Sigmoid colon (tissue), 7 donors: ENCODE measurements around the gene NOL3. TPM values are rescaled to one million over a fixed set of nuclear protein-coding genes. Genes with fewer than 3 reads are reported as not detected.

ENCODE experiments used
- DNase-seq: peaks from one replicate; pipeline ENCODE4 v3.0.0-alpha.2; 2019
- H3K27ac ChIP-seq, 4 donors: fragments of 200-600 bp; sonication (generic); one replicate each; pipeline ENCODE4 v1.5.1; 2016 to 2019; ENCODE audit warnings: mild to moderate bottlenecking in 1 of 4
- H3K27me3 ChIP-seq, 3 donors: fragments of 200-600 bp; sonication (generic); one replicate each; pipeline ENCODE4 v1.5.1; 2019; ENCODE audit warnings: mild to moderate bottlenecking in 1 of 3
- H3K36me3 ChIP-seq, 4 donors: fragments of 200-600 bp; sonication (generic); one replicate each; pipeline ENCODE4 v1.5.1; 2016 to 2019
- H3K4me1 ChIP-seq, 4 donors: fragments of 200-600 bp; sonication (generic); one replicate each; pipeline ENCODE4 v1.5.1; 2017 to 2019
- H3K4me3 ChIP-seq, 4 donors: fragments of 200-600 bp; sonication (generic); one replicate each; pipeline ENCODE4 v1.5.1; 2017 to 2019; ENCODE audit warnings: mild to moderate bottlenecking in 2 of 4, moderate library complexity in 1 of 4
- H3K9me3 ChIP-seq, 4 donors: fragments of 200-600 bp in 3 of 4; sonication (generic) in 3 of 4; one replicate each; pipeline versions ENCODE4 v1.5.1 to v1.6.1; 2013 to 2019
- EP300 ChIP-seq, 4 donors: sonication (generic); formaldehyde crosslinking; IDR thresholded peaks; one replicate each; pipeline ENCODE4 v1.6.1; 2017; ENCODE audit warnings: antibody characterized with exemption in 4 of 4
- POLR2A ChIP-seq, 2 donors: fragments of 450-650 bp; IDR thresholded peaks; one replicate each; pipeline ENCODE4 v1.6.1; 2016; ENCODE audit warnings: antibody characterized with exemption in 2 of 2, mild to moderate bottlenecking in 2 of 2, moderate library complexity in 2 of 2
- POLR2AphosphoS5 ChIP-seq, 4 donors: sonication (generic); formaldehyde crosslinking; IDR thresholded peaks; one replicate each; pipeline ENCODE4 v1.6.1; 2017; ENCODE audit warnings: antibody characterized with exemption in 4 of 4
- WGBS, 2 donors: extraction: QIAGEN DNeasy Blood & Tissue Kit; methylation state at CpG; one replicate each; pipeline ENCODE4 v1.1.7; 2013; 5-methylcytosine and 5-hydroxymethylcytosine counted together
- intact Hi-C: fragments of 100-400 bp; cut with DNase I; formaldehyde crosslinking; loops from one replicate; pipeline ENCODE4 v1.15.1; 2023
- polyA plus RNA-seq, 3 donors: library from polyadenylated mRNA; stranded (reverse); fragments of 200-250 nt; gene quantifications; one replicate each; pipeline ENCODE4 v1.2.3, GENCODE V29; 2013
- total RNA-seq, 4 donors: library from RNA; depleted of rRNA; stranded (reverse); fragments of >200 nt; gene quantifications; one replicate each; pipeline ENCODE4 v1.1.0, GENCODE V29; 2016
- TF ChIP-seq, protein P1 (sequence below), 4 experiments: fragments of 450-650 bp in 3 of 4; fragments of 200-600 bp in 1 of 4; IDR thresholded peaks; one replicate each; pipeline ENCODE4 v1.5.1; 2016 to 2019; ENCODE audit warnings: antibody characterized with exemption in 4 of 4, mild to moderate bottlenecking in 3 of 4, moderate library complexity in 2 of 4
- donor health status: healthy with polysubstance abuse.
- donor health status: Bipolar disorder and iron deficiency.
- donor health status: healthy.

The NOL3 gene
- total and polyA plus RNA-seq, 7 donors, result 12.7 to 36.7 (median 23.9) TPM

DNA sequence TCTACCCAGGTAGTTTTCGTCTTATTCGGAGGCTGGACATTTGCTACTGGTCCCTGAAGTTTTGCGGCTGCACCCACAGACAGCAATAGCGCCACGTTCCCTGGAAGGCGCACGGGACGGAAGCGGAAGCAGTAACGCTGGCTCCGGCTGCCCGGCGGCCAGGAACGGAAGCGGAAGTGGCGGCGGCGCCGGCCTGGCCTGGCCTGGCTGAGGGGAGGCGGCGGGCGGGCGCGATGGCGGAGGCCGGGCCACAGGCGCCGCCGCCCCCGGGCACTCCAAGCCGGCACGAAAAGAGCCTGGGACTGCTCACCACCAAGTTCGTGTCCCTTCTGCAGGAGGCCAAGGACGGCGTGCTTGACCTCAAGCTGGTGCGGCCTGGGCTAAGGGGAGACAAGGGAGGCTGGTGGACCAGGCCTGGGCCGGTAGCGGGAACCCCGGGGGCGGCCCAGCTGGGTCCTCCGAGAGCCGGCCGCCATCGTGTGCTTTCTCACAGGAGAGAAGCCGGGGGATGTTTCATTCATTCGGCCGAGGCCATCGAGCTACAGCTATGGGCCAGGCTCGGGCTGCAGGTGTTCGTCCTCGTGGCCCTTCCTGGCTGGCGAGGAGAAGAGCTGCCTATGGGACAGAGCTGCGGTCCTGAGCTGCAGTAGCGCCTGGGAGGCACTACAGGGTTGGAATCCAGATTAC lies 21.8 kb downstream of the NOL3 start, which contains the start of gene E2F4:
Gene E2F4 (plus strand): TSS at position 161 of the 687 bp plus-strand sequence. CDS start 73 bp downstream, at position 234.
- TF ChIP-seq POLR2A (IDR thresholded peaks at IDR 0.05) (no peak), POLR2AphosphoS5 (IDR thresholded peaks at IDR 0.05) (peak; percentile 42 to 85 (median 81)), EP300 (IDR thresholded peaks at IDR 0.05) (peak in 1 of 4 donors; percentile 33)
- TF ChIP-seq, protein P1, sequence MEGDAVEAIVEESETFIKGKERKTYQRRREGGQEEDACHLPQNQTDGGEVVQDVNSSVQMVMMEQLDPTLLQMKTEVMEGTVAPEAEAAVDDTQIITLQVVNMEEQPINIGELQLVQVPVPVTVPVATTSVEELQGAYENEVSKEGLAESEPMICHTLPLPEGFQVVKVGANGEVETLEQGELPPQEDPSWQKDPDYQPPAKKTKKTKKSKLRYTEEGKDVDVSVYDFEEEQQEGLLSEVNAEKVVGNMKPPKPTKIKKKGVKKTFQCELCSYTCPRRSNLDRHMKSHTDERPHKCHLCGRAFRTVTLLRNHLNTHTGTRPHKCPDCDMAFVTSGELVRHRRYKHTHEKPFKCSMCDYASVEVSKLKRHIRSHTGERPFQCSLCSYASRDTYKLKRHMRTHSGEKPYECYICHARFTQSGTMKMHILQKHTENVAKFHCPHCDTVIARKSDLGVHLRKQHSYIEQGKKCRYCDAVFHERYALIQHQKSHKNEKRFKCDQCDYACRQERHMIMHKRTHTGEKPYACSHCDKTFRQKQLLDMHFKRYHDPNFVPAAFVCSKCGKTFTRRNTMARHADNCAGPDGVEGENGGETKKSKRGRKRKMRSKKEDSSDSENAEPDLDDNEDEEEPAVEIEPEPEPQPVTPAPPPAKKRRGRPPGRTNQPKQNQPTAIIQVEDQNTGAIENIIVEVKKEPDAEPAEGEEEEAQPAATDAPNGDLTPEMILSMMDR (IDR thresholded peaks at IDR 0.05), result no peak
- peak within 1 kb of the TSS; percentile 72 to 79 (median 78) for H3K27ac ChIP-seq
- H3K27me3 ChIP-seq, result no peaks in the 10 kb centered on the region
- no peaks in the 10 kb centered on the region for H3K9me3 ChIP-seq
- peaks cover 1 to 27% (median 25%) of the 10 kb centered on the region in 4 donors for H3K4me1 ChIP-seq
- intact Hi-C loops, result loop anchor here (2.0 kb wide), 1 partner anchor 35 kb away; the partner anchor contains the start of gene TMEM208
- peaks cover 28 to 40% (median 30%) of the 10 kb centered on the region in 4 donors for H3K36me3 ChIP-seq
- H3K4me3 ChIP-seq, result peak within 1 kb of the TSS; percentile 83 to 93 (median 92)
- peak; percentile 94 for DNase-seq
- 0% methylated on average over 54 of the region's 54 CpGs for WGBS, 2 donors

DNA sequence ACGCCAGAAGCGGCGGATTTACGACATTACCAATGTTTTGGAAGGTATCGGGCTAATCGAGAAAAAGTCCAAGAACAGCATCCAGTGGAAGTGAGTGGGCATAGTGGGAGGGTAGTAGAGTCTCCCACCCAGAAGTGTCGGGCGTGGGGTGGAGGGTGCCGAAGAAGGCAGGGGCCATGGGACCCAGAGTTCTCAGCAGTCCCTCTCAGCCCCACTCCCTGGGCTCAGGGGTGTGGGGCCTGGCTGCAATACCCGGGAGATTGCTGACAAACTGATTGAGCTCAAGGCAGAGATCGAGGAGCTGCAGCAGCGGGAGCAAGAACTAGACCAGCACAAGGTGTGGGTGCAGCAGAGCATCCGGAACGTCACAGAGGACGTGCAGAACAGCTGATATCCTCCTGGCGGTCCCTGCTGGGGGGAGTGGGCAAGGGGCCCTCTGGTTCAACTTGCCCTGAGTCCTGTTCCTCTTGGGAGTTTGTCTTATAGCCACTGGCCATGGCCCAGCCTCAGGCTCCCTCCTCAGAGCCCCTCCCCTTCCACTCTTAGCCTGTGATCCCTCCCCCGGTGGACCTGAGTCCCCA lies 22.5 kb downstream of the NOL3 start:
- peak overlapping the region; percentile 83 to 93 (median 92) for H3K4me3 ChIP-seq
- H3K4me1 ChIP-seq, result peaks cover 1 to 27% (median 25%) of the 10 kb centered on the region in 4 donors
- no peak for TF ChIP-seq POLR2AphosphoS5 (IDR thresholded peaks at IDR 0.05)
- TF ChIP-seq POLR2A (IDR thresholded peaks at IDR 0.05), result no peak
- TF ChIP-seq, protein P1 (IDR thresholded peaks at IDR 0.05), result no peak
- TF ChIP-seq EP300 (IDR thresholded peaks at IDR 0.05), result no peak
- intact Hi-C loops, result loop anchor here (2.0 kb wide), 1 partner anchor 34 kb away; the partner anchor contains the start of gene TMEM208
- H3K9me3 ChIP-seq, result no peaks in the 10 kb centered on the region
- H3K27me3 ChIP-seq, result no peaks in the 10 kb centered on the region
- H3K36me3 ChIP-seq, result peaks cover 33 to 47% (median 37%) of the 10 kb centered on the region in 4 donors
- 13 to 30% methylated on average over 17 of the region's 17 CpGs for WGBS, 2 donors
- H3K27ac ChIP-seq, result peak overlapping the region; percentile 72 to 79 (median 78)
- DNase-seq, result no peak

DNA sequence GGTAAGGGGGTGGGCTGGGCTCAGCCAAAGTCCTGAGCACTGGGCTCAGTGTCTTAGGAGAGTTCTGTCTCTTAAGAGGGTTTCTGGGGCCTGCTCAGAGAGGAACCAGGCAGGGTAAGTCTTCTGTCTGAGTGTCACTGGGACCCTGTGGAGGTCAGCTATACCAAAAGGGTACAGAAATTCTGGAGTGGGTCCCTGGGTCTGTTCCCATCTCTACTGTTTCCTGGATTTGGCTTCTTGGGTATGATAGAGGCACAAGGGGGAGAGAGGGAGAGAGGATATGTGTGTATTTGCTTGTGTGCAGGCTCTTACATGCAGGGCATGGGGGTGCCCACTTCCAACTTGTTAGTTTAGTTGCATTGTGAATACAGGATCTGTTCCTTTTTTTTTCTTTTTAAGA lies 23.2 kb downstream of the NOL3 start:
- Histone ChIP-seq H3K4me3 (peak overlapping the region in 1 of 4 donors; percentile 92), H3K27me3 (no peaks in the 10 kb centered on the region), H3K9me3 (no peaks in the 10 kb centered on the region), H3K36me3 (peaks cover 33 to 53% (median 42%) of the 10 kb centered on the region in 4 donors), H3K27ac (no peak overlapping the region), H3K4me1 (peaks cover 1 to 30% (median 27%) of the 10 kb centered on the region in 4 donors)
- intact Hi-C loops, result loop anchor here (2.0 kb wide), 1 partner anchor 33 kb away; the partner anchor contains the start of gene TMEM208
- TF ChIP-seq, protein P1 (IDR thresholded peaks at IDR 0.05), result no peak
- TF ChIP-seq POLR2A (IDR thresholded peaks at IDR 0.05) (no peak), EP300 (IDR thresholded peaks at IDR 0.05) (no peak), POLR2AphosphoS5 (IDR thresholded peaks at IDR 0.05) (no peak)
- DNase-seq, result no peak

DNA sequence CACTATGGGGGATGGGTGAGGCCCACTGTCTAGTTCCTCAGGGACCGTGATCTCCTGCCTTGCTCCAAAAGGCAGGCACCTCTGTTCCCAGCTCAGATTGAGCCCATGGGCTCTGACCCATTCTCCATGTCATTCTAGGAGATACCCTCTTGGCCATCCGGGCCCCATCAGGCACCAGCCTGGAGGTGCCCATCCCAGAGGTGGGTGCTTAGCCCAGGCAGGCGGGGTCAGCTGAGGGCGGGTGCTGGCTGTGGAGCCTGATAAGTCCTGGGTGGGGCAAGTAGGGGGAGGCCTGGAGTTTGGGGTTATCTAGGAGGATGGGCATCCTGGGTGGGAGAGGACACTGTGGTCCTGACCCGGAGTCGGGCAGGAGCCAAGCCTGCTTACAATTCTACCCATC lies 23.9 kb downstream of the NOL3 start:
- H3K4me1 ChIP-seq, result peaks cover 1 to 34% (median 31%) of the 10 kb centered on the region in 4 donors

More for the DNA sequence above, 23.9 kb downstream of the NOL3 start:
- H3K9me3 ChIP-seq, result no peaks in the 10 kb centered on the region
- peaks cover 33 to 53% (median 42%) of the 10 kb centered on the region in 4 donors for H3K36me3 ChIP-seq
- H3K27me3 ChIP-seq, result no peaks in the 10 kb centered on the region
- intact Hi-C loops, result no loop called here
- TF ChIP-seq EP300 (IDR thresholded peaks at IDR 0.05), result no peak
- TF ChIP-seq POLR2A (IDR thresholded peaks at IDR 0.05), result no peak
- TF ChIP-seq, protein P1 (IDR thresholded peaks at IDR 0.05), result no peak
- TF ChIP-seq POLR2AphosphoS5 (IDR thresholded peaks at IDR 0.05), result no peak
- DNase-seq, result no peak
- no peak overlapping the region for H3K27ac ChIP-seq
- no peak overlapping the region for H3K4me3 ChIP-seq
- 81 to 91% methylated on average over 6 of the region's 6 CpGs for WGBS, 2 donors
